OCI-LY7 (cell line): Measurements from ENCODE around the gene GAR1. TPM values are rescaled to one million over a fixed set of nuclear protein-coding genes. Genes with fewer than 3 reads are reported as not detected.

ENCODE experiments used
- BruUV-seq: library from RNA; stranded (reverse); fragments of 400-500 nt; replicated peaks from 2 replicates; lab custom pipeline; 2021; lab: Mats Ljungman, UMichigan
- CTCF ChIA-PET: fragments of 300-600 bp; sonication (Branson Sonifier 250); formaldehyde crosslinking; loops from one replicate; lab custom pipeline; 2022; ENCODE audit warnings: antibody characterized with exemption; ENCODE audit not compliant: unreplicated experiment; lab: Charles Lee
- POLR2A ChIA-PET: fragments of 300-600 bp; sonication (Branson Sonifier 250); formaldehyde crosslinking; loops from one replicate; lab custom pipeline; 2022; ENCODE audit warnings: antibody characterized with exemption; lab: Charles Lee
- DNase-seq: peaks from one replicate; pipeline ENCODE4 v3.0.0-alpha.2; 2015; ENCODE audit warnings: low spot score
- H2AFZ ChIP-seq: fragments of 200-600 bp; sonication (generic), shearing (Covaris generic); 2 replicates; pipeline ENCODE4 v1.6.1; 2014; ENCODE audit warnings: mild to moderate bottlenecking, antibody characterized with exemption, low read length, moderate library complexity
- H3K27ac ChIP-seq: fragments of 200-600 bp; sonication (generic); 2 replicates; pipeline ENCODE4 v1.5.1; 2014; ENCODE audit warnings: mixed run types, low read depth, mild to moderate bottlenecking, moderate library complexity, low read length, inconsistent platforms; ENCODE audit not compliant: poor library complexity, severe bottlenecking
- H3K36me3 ChIP-seq: fragments of 200-600 bp; sonication (generic); 2 replicates; pipeline ENCODE4 v1.6.1; 2014; ENCODE audit warnings: mild to moderate bottlenecking, antibody characterized with exemption, low read length, moderate library complexity, mixed read lengths; ENCODE audit not compliant: insufficient read depth
- H3K4me1 ChIP-seq: fragments of 200-600 bp; sonication (generic); 2 replicates; pipeline ENCODE4 v1.5.1; 2014; ENCODE audit warnings: mild to moderate bottlenecking, low read length; ENCODE audit not compliant: insufficient read depth, poor library complexity, severe bottlenecking
- H3K4me2 ChIP-seq: fragments of 200-600 bp; sonication (generic); 2 replicates; pipeline ENCODE4 v1.6.1; 2014; ENCODE audit warnings: mild to moderate bottlenecking, low read length
- H3K4me3 ChIP-seq: fragments of 200-600 bp; sonication (generic); 2 replicates; pipeline ENCODE4 v1.5.1; 2014; ENCODE audit warnings: mild to moderate bottlenecking, low read depth, low read length; ENCODE audit not compliant: poor library complexity, severe bottlenecking
- H3K79me2 ChIP-seq: fragments of 200-600 bp; sonication (generic); 2 replicates; pipeline ENCODE4 v1.6.1; 2016; ENCODE audit warnings: low read depth, mild to moderate bottlenecking, low read length, moderate library complexity, mixed read lengths; ENCODE audit not compliant: insufficient read depth
- H3K9me2 ChIP-seq: fragments of 200-600 bp; sonication (generic); 2 replicates; pipeline ENCODE4 v1.6.1; 2016; ENCODE audit warnings: mild to moderate bottlenecking, low read length, mixed read lengths; ENCODE audit not compliant: insufficient read depth
- H3K9me3 ChIP-seq: fragments of 200-600 bp; sonication (generic); 2 replicates; pipeline ENCODE4 v1.6.1; 2014; ENCODE audit warnings: mild to moderate bottlenecking, mixed run types, low read length, mixed read lengths
- H4K20me1 ChIP-seq: fragments of 200-600 bp; sonication (generic); 2 replicates; pipeline ENCODE4 v1.6.1; 2014; ENCODE audit warnings: mild to moderate bottlenecking, antibody characterized with exemption, low read length, moderate library complexity, mixed read lengths; ENCODE audit not compliant: insufficient read depth
- CTCF ChIP-seq: fragments of 200-600 bp; sonication (generic); conservative IDR thresholded peaks from 2 replicates; pipeline ENCODE4 v1.5.1; 2014; ENCODE audit warnings: mild to moderate bottlenecking, antibody characterized with exemption, low read length, moderate library complexity, mixed read lengths
- EZH2phosphoT487 ChIP-seq: fragments of 200-600 bp; sonication (generic); IDR thresholded peaks from 2 replicates; pipeline ENCODE4 v1.6.1; 2018; ENCODE audit warnings: low read depth, borderline replicate concordance, mild to moderate bottlenecking, mixed run types, antibody characterized with exemption, low read length, moderate library complexity, mixed read lengths
- intact Hi-C: fragments of 100-400 bp; cut with micrococcal nuclease; formaldehyde crosslinking; loops from one replicate; pipeline ENCODE4 v1.10.0; 2022; ENCODE audit not compliant: unreplicated experiment
- total RNA-seq, 2 experiments: library from RNA; depleted of rRNA in 1 of 2; stranded (reverse); fragments of >200 nt in 1 of 2; shearing (Covaris generic) in 1 of 2; gene quantifications; 2 replicates each; pipeline ENCODE4 v1.2.3, GENCODE V29; 2014 to 2022

Gene GAR1
- total RNA-seq, 2 experiments from 2014 or later: 16.4 to 42.5 TPM

GRCh38 chr4:109861916-109862511, 46.5 kb downstream of the GAR1 start:
- no peak overlapping the region for H2AFZ ChIP-seq
- BruUV-seq: no TSS peak
- H3K4me3 ChIP-seq: no peak overlapping the region
- no peaks in the 10 kb centered on the region for H3K9me2 ChIP-seq
- DNase-seq: no peak
- ChIA-PET CTCF (no interaction called here), POLR2A (no interaction called here)
- no peak overlapping the region for H3K4me2 ChIP-seq
- no peaks in the 10 kb centered on the region for H3K4me1 ChIP-seq
- H3K27ac ChIP-seq: no peak overlapping the region
- no peaks in the 10 kb centered on the region for H3K36me3 ChIP-seq
- H3K9me3 ChIP-seq: peaks cover 15% of the 10 kb centered on the region; the same call in 1 of the 2 replicates
- no peaks in the 10 kb centered on the region; the same call in 1 of the 2 replicates for H3K79me2 ChIP-seq
- TF ChIP-seq CTCF: no peak
- TF ChIP-seq EZH2phosphoT487: no peak
- H4K20me1 ChIP-seq: no peaks in the 10 kb centered on the region
- intact Hi-C loops: no loop called here

GRCh38 chr4:109864134-109864533, 48.6 kb downstream of the GAR1 start:
- ChIA-PET POLR2A (interaction anchor here (1.1 kb wide), 1 partner anchor 14 kb away, joined by 4 read pairs; no protein-coding TSS in a partner anchor), CTCF (no interaction called here)
- intact Hi-C loops: no loop called here
- BruUV-seq: no TSS peak
- H2AFZ ChIP-seq: no peak overlapping the region
- H3K9me2 ChIP-seq: no peaks in the 10 kb centered on the region
- no peaks in the 10 kb centered on the region; the same call in 1 of the 2 replicates for H3K79me2 ChIP-seq
- H4K20me1 ChIP-seq: no peaks in the 10 kb centered on the region
- TF ChIP-seq CTCF: no peak
- TF ChIP-seq EZH2phosphoT487: no peak
- H3K4me2 ChIP-seq: no peak overlapping the region
- no peak for DNase-seq
- no peak overlapping the region for H3K27ac ChIP-seq
- no peaks in the 10 kb centered on the region for H3K4me1 ChIP-seq
- no peak overlapping the region for H3K4me3 ChIP-seq
- H3K9me3 ChIP-seq: peaks cover 15% of the 10 kb centered on the region; the same call in 1 of the 2 replicates
- H3K36me3 ChIP-seq: no peaks in the 10 kb centered on the region

- no peaks in the 10 kb centered on the region for H3K9me3 ChIP-seq
- CTCF ChIA-PET: no interaction called here
- no peaks in the 10 kb centered on the region for H3K79me2 ChIP-seq
- intact Hi-C loops: no loop called here
- no peak for TF ChIP-seq CTCF
- no peak for TF ChIP-seq EZH2phosphoT487
- H3K4me1 ChIP-seq: no peaks in the 10 kb centered on the region
- DNase-seq: no peak
- POLR2A ChIA-PET: no interaction called here
- H3K4me3 ChIP-seq: no peak overlapping the region
- H3K4me2 ChIP-seq: no peak overlapping the region
- H4K20me1 ChIP-seq: no peaks in the 10 kb centered on the region
- H2AFZ ChIP-seq: no peak overlapping the region
- H3K9me2 ChIP-seq: no peaks in the 10 kb centered on the region
- no peak overlapping the region for H3K27ac ChIP-seq
- BruUV-seq: no TSS peak
- H3K36me3 ChIP-seq: no peaks in the 10 kb centered on the region
These were observed 54.5 kb downstream of the GAR1 start for GRCh38 chr4:109870061-109870460.
